Vagina (tissue), 2 donors: ENCODE measurements around the gene EME2. TPM values are rescaled to one million over a fixed set of nuclear protein-coding genes. Genes with fewer than 3 reads are reported as not detected.
A peak's percentile ranks its signal among the peaks of the same experiment; 100 is the strongest.

ENCODE experiments used
- DNase-seq, 2 donors: peaks; one replicate each; pipeline ENCODE4 v3.0.0-alpha.2; 2017; ENCODE audit errors: extremely low spot score in 2 of 2
- H3K27ac ChIP-seq: fragments of 200-600 bp; sonication (generic); one replicate; pipeline ENCODE4 v1.5.1; 2019
- H3K27me3 ChIP-seq: fragments of 200-600 bp; sonication (generic); one replicate; pipeline ENCODE4 v1.5.1; 2019
- H3K36me3 ChIP-seq, 2 donors: fragments of 200-600 bp; sonication (generic); one replicate each; pipeline ENCODE4 v1.5.1; 2017 to 2019
- H3K4me1 ChIP-seq: fragments of 200-600 bp; sonication (generic); one replicate; pipeline ENCODE4 v1.5.1; 2019
- H3K4me3 ChIP-seq, 2 donors: fragments of 200-600 bp; sonication (generic); 1 replicate in 1 of 2; 2 replicates in 1 of 2; pipeline ENCODE4 v1.5.1; 2016 to 2019
- H3K9me3 ChIP-seq: fragments of 200-600 bp; sonication (generic); one replicate; pipeline ENCODE4 v1.5.1; 2019
- CTCF ChIP-seq, 3 experiments: fragments of 450-650 bp in 2 of 3; fragments of 200-600 bp in 1 of 3; sonication (generic) in 1 of 3; IDR thresholded peaks; one replicate each; pipeline ENCODE4 v1.5.1; 2017 to 2019; ENCODE audit warnings: antibody characterized with exemption in 3 of 3, mild to moderate bottlenecking in 2 of 3, moderate library complexity in 2 of 3
- POLR2A ChIP-seq, 2 donors: fragments of 450-650 bp; IDR thresholded peaks; one replicate each; pipeline ENCODE4 v1.6.1; 2017; ENCODE audit warnings: antibody characterized with exemption in 2 of 2, mild to moderate bottlenecking in 2 of 2, moderate library complexity in 2 of 2
- POLR2AphosphoS5 ChIP-seq, 2 donors: sonication (generic); formaldehyde crosslinking; IDR thresholded peaks; one replicate each; pipeline ENCODE4 v1.9.0; 2017; ENCODE audit warnings: antibody characterized with exemption in 2 of 2, mild to moderate bottlenecking in 2 of 2, low read depth in 1 of 2; ENCODE audit not compliant: insufficient read depth in 1 of 2
- intact Hi-C: fragments of 100-400 bp; cut with DNase I; formaldehyde crosslinking; loops from one replicate; pipeline ENCODE4 v1.15.1; 2023
- total RNA-seq: library from RNA; depleted of rRNA; stranded (reverse); fragments of >200 nt; gene quantifications from one replicate; pipeline ENCODE4 v1.2.3, GENCODE V29; 2016

The EME2 gene
- total RNA-seq, 1 donor from 2014 or later = 13.5 TPM

DNA sequence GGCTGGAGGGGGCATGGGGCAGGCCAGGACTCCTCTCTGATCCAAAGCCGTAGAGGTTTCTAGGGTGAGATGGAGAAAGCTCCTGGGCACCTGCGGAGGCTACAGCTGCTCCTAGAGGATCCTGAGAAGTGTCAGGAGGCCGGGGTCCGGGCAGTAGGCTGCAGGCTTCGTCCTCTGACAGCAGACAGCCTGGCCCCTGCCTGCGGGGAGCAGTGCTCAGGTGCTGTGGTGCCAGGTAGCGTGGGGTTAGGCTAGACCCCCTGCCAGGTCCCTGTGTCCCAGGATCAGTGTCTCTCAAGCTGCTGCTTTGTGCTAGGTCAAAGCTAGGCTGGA is 1.8 kb downstream of the EME2 start:
- Histone ChIP-seq H3K36me3 (peaks cover 0 to 30% of the 10 kb centered on the region in 2 donors), H3K27me3 (no peaks in the 10 kb centered on the region), H3K9me3 (no peaks in the 10 kb centered on the region), H3K27ac (no peak overlapping the region), H3K4me3 (peak overlapping the region; percentile 82), H3K4me1 (peaks cover 51% of the 10 kb centered on the region)
- TF ChIP-seq CTCF (IDR thresholded peaks at IDR 0.05) (no peak), POLR2A (IDR thresholded peaks at IDR 0.05) (no peak), POLR2AphosphoS5 (IDR thresholded peaks at IDR 0.05; ENCODE audit: insufficient read depth in 1 of 2, low read depth in 1 of 2) (no peak)
- DNase-seq = no peak
- intact Hi-C loops = loop anchor here (5.0 kb wide), 1 partner anchor 67 kb away; the partner anchor contains the start of gene MAPK8IP3

DNA sequence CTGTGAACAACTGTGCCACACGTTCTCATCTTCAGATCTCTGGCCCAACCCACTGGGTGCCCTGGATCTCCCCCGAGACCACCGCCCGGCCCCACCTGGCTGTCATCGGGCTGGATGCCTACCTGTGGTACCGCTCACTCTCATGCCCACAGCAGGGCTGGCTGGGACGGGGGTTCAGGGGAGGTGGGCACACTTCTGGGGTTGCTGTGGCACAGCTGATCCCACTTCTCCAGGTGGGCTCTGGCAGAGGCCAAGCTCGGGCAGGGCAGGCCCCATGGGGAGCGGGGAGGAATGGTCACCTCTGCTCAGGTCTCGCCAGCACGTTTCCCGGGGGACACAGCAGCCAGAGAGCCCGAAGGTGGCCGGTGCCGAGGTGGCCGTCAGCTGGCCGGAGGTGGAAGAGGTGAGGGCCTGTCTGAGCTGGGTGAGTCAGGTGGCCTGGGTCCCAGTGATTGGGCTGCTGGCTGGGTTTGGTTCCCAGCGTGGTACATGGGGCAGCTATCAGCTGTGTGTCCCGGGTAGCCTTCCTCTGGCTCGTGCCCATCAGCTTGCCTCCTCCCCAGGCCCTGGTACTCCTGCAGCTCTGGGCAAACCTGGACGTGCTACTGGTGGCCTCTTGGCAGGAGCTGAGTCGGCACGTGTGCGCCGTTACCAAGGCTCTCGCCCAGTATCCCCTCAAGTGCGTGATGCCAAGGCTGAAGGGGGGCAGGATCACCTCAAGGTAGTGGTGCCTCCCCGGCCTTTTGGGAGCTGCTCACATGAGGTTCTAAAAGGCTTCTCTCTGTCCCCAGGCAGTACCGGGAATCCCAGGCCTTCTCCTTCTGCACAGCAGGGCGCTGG is 2.6 kb downstream of the EME2 start:
- Histone ChIP-seq H3K27me3 (no peaks in the 10 kb centered on the region), H3K4me1 (peaks cover 53% of the 10 kb centered on the region), H3K4me3 (no peak overlapping the region), H3K36me3 (peaks cover 0 to 36% of the 10 kb centered on the region in 2 donors), H3K9me3 (no peaks in the 10 kb centered on the region), H3K27ac (no peak overlapping the region)
- DNase-seq = no peak
- intact Hi-C loops = no loop called here
- TF ChIP-seq POLR2AphosphoS5 (IDR thresholded peaks at IDR 0.05; ENCODE audit: insufficient read depth in 1 of 2, low read depth in 1 of 2) = no peak
- no peak for TF ChIP-seq POLR2A (IDR thresholded peaks at IDR 0.05)
- TF ChIP-seq CTCF (IDR thresholded peaks at IDR 0.05) = no peak

DNA sequence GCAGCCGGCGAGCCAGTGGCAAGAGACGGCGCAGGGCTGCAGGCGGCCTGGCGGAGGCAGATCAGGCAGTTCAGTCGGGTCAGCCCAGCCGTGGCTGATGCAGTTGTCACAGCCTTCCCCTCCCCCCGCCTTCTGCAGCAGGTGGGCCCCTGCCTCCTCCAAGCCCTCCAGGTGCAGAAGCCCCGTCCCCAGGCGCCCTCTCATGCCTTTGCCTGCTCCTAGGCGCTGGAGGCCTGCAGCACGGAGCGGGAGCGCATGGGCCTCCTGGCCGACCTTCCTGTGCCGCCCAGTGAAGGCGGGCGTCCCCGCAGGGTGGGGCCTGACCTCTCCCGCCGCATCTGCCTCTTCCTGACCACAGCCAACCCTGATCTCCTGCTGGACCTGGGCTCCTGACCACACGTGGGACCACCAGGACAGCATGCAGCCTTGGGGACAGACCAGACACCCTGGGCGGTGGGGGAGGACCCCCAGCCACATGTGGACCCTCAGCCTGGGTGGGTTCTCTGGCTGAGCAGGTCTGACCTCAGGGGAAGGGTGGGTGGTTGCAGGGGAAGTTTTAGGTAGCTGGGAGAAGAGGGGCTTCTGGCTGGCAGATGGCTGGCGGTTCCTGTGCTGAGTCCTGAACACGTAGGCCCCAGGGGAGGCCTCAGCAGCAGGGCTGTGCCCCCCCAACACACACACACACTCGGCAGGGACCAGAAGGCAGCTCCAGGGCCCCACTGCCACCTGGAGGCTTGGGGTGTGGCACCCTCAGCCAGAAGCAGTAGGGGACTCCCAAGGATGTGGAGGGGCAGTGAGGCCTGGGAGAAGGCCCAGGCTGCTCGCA is 3.4 kb downstream of the EME2 start:
- no peak overlapping the region for H3K27ac ChIP-seq
- H3K4me1 ChIP-seq = peaks cover 54% of the 10 kb centered on the region
- H3K27me3 ChIP-seq = no peaks in the 10 kb centered on the region
- H3K4me3 ChIP-seq = no peak overlapping the region
- DNase-seq = no peak
- intact Hi-C loops = no loop called here
- no peaks in the 10 kb centered on the region for H3K9me3 ChIP-seq
- peaks cover 0 to 38% of the 10 kb centered on the region in 2 donors for H3K36me3 ChIP-seq
- no peak for TF ChIP-seq POLR2A (IDR thresholded peaks at IDR 0.05)
- no peak for TF ChIP-seq POLR2AphosphoS5 (IDR thresholded peaks at IDR 0.05; ENCODE audit: insufficient read depth in 1 of 2, low read depth in 1 of 2)
- TF ChIP-seq CTCF (IDR thresholded peaks at IDR 0.05) = no peak

GRCh38 chr16:1776672-1776955 is 4.0 kb downstream of the EME2 start:
- no peak overlapping the region for H3K4me3 ChIP-seq
- no peak for DNase-seq
- peaks cover 0 to 38% of the 10 kb centered on the region in 2 donors for H3K36me3 ChIP-seq
- no peak for TF ChIP-seq POLR2A (IDR thresholded peaks at IDR 0.05)
- no peak for TF ChIP-seq CTCF (IDR thresholded peaks at IDR 0.05)
- no peak for TF ChIP-seq POLR2AphosphoS5 (IDR thresholded peaks at IDR 0.05; ENCODE audit: insufficient read depth in 1 of 2, low read depth in 1 of 2)
- H3K27ac ChIP-seq = no peak overlapping the region
- H3K4me1 ChIP-seq = peaks cover 58% of the 10 kb centered on the region
- intact Hi-C loops = no loop called here
- H3K9me3 ChIP-seq = no peaks in the 10 kb centered on the region
- H3K27me3 ChIP-seq = no peaks in the 10 kb centered on the region

GRCh38 chr16:1776991-1777374 is 4.4 kb downstream of the EME2 start:
- Histone ChIP-seq H3K36me3 (peaks cover 0 to 38% of the 10 kb centered on the region in 2 donors), H3K4me3 (no peak overlapping the region), H3K4me1 (peaks cover 58% of the 10 kb centered on the region), H3K9me3 (no peaks in the 10 kb centered on the region), H3K27me3 (no peaks in the 10 kb centered on the region), H3K27ac (no peak overlapping the region)
- intact Hi-C loops = no loop called here
- DNase-seq = no peak
- TF ChIP-seq POLR2AphosphoS5 (IDR thresholded peaks at IDR 0.05; ENCODE audit: insufficient read depth in 1 of 2, low read depth in 1 of 2) = no peak
- no peak for TF ChIP-seq POLR2A (IDR thresholded peaks at IDR 0.05)
- TF ChIP-seq CTCF (IDR thresholded peaks at IDR 0.05) = no peak
